Brain microvascular endothelial cell (primary cell): Measurements from ENCODE around the gene CTDSPL.

ENCODE experiments used
- DNase-seq: peaks from one replicate; pipeline ENCODE4 v3.0.0-alpha.2; 2020
- H3K27ac ChIP-seq: fragments of 250-450 bp; sonication (Bioruptor Pico); 2 replicates; pipeline ENCODE4 v1.5.1; 2020; ENCODE audit warnings: mild to moderate bottlenecking, moderate library complexity
- H3K27me3 ChIP-seq: fragments of 250-450 bp; sonication (Bioruptor Pico); replicated peaks from 2 replicates; pipeline ENCODE4 v1.5.1; 2020; ENCODE audit warnings: mild to moderate bottlenecking
- H3K36me3 ChIP-seq: fragments of 250-450 bp; sonication (Bioruptor Pico); replicated peaks from 2 replicates; pipeline ENCODE4 v1.5.1; 2020; ENCODE audit warnings: mild to moderate bottlenecking
- H3K4me3 ChIP-seq: 2 replicates; pipeline ENCODE4 v1.5.1; 2011; ENCODE audit warnings: low read depth, mild to moderate bottlenecking, control low read depth, low read length, moderate library complexity
- CTCF ChIP-seq: IDR thresholded peaks from 2 replicates; pipeline ENCODE4 v1.5.1; 2011; ENCODE audit warnings: low read depth, mild to moderate bottlenecking, moderate library complexity, low read length, control low read depth, inconsistent platforms; ENCODE audit errors: missing control alignments
- in situ Hi-C: cut with HindIII; loops from 2 replicates; pipeline ENCODE4 v1.10.0; 2017; ENCODE audit warnings: low sequenced_read_pairs, low pct_ligation_motif_present

The CTDSPL gene

DNA sequence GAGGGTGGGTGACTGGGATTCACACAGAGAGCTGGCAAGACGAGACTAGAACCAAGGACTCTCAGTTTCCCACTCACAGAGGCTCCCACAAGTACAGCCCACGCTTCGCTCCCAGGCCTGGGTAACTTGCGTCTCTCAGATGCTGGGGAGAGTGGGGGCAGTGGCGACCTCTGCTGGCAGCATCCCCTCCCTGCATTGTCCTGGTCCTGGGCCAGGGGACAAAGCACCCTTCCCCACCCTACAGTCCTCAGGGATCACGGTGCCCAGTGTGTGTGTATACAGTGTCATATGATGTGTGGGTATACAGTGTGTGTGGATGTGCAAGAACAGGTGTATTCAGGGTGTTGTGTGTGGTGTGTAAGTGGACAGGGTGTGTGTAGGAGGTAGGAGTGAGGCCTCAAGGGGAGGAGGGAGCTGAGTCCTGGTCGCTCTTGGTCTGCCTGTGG lies 141.7 kb downstream of the CTDSPL start:
- H3K4me3 ChIP-seq = no peak overlapping the region
- no peak overlapping the region for H3K27ac ChIP-seq
- peak; percentile 99 for TF ChIP-seq CTCF
- DNase-seq = peak; percentile 45
- H3K36me3 ChIP-seq = peaks cover 7% of the 10 kb centered on the region
- in situ Hi-C loops = no loop called here
- H3K27me3 ChIP-seq = no peaks in the 10 kb centered on the region

DNA sequence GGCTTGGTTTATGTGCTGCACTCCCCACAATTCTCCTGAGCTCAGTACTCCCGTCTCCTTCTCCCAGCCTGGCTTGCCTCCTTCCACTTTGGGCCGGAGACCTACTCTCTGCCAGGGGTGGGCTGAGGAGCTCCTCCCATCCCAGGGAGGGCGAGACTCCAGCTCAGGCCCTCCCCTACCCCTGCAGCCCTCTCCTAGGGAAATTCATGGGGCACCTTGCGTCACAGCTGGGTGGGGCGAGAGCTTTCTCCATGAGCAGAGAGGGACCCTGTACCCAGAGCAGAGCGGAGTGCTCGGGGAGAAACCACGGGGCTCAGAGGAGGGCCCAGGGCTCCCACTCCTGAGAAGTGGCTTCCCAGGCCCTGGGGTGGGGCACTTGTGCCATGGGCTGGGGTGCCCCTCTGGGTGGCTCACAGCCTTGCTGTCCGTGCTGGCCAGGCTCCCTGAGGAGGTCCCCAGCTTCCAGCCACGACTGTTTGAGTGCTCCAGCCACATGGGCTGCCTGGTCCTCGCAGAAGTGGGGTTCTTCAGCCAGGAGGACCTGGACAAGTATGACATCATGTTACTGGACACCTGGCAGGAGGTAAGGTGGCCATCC lies 142.2 kb downstream of the CTDSPL start:
- in situ Hi-C loops = no loop called here

GRCh38 chr3:38004415-38005075 lies 142.9 kb downstream of the CTDSPL start:
- no peak overlapping the region for H3K27ac ChIP-seq
- H3K4me3 ChIP-seq = no peak overlapping the region
- DNase-seq = peak; percentile 57
- TF ChIP-seq CTCF = peak; percentile 85
- peaks cover 7% of the 10 kb centered on the region for H3K36me3 ChIP-seq
- in situ Hi-C loops = no loop called here
- no peaks in the 10 kb centered on the region for H3K27me3 ChIP-seq

More for the DNA sequence above, 142.2 kb downstream of the CTDSPL start:
- Histone ChIP-seq H3K36me3 (peaks cover 7% of the 10 kb centered on the region), H3K27me3 (no peaks in the 10 kb centered on the region), H3K4me3 (no peak overlapping the region), H3K27ac (no peak overlapping the region)
- no peak for DNase-seq
- no peak for TF ChIP-seq CTCF

GRCh38 chr3:38005076-38006020 lies 143.7 kb downstream of the CTDSPL start:
- Histone ChIP-seq H3K27ac (no peak overlapping the region), H3K27me3 (no peaks in the 10 kb centered on the region), H3K4me3 (no peak overlapping the region), H3K36me3 (peaks cover 7% of the 10 kb centered on the region)
- in situ Hi-C loops = no loop called here
- DNase-seq = no peak
- no peak for TF ChIP-seq CTCF

GRCh38 chr3:38006031-38006430 lies 144.4 kb downstream of the CTDSPL start:
- no peak for TF ChIP-seq CTCF
- H3K4me3 ChIP-seq = no peak overlapping the region
- no peak overlapping the region for H3K27ac ChIP-seq
- in situ Hi-C loops = no loop called here
- H3K36me3 ChIP-seq = peaks cover 7% of the 10 kb centered on the region
- no peaks in the 10 kb centered on the region for H3K27me3 ChIP-seq
- no peak for DNase-seq
